ENCODE results near the gene RANBP3L. TPM values are rescaled to one million over a fixed set of nuclear protein-coding genes. Genes with fewer than 3 reads are reported as not detected.
"Not testable (repeated sequence)": the region's sequence is repeated elsewhere in the genome, so short reads cannot be mapped to it uniquely, and the experiment has no call there.

Gene RANBP3L
- total and polyA plus RNA-seq, 10 of the 15 experiments (the other 5 are each of a cell fraction or from before 2014, with no cell fraction given) = 0.02 to 0.29 (median 0.06) TPM; not detected in 4

DNA sequence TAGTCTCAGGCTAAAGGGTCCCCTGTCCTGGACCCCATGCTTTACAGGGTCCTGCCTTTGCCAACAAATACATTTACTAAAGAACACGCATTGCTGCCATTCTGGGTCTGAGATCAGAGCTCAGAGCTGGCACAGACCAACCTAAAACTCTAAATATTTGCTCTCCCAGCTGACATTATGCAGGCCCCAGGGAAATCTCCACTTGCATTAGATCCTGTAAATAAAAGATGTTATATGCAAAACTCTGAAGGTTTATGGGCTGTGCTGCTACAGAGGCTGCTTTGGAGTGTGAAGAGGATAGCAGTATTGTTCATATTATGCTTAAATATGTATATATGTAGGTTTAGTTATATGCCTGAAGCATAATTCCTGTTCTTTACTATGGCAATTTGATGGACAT lies 35.9 kb upstream of the RANBP3L start (continued):
- no peak for TF ChIP-seq E4F1 (IDR thresholded peaks at IDR 0.05; ENCODE audit: borderline replicate concordance, partially characterized antibody)
- no peak for TF ChIP-seq RCOR1 (conservative IDR thresholded peaks at IDR 0.05; ENCODE audit: low read depth, low read length)
- TF ChIP-seq HDAC6 (IDR thresholded peaks at IDR 0.05; ENCODE audit: unreplicated experiment) = no peak
- no peak for TF ChIP-seq SMAD5 (IDR thresholded peaks at IDR 0.05; ENCODE audit: low read depth)

GRCh38 chr5:36334315-36334714 lies 32.6 kb upstream of the RANBP3L start:
- Histone ChIP-seq H3K27me3 (replicated peaks in 1 of 2; ENCODE audit: control insufficient read depth in 2 of 2, insufficient read depth in 2 of 2, low read length in 1 of 2) (no peaks in the 10 kb centered on the region), H3K4me3 (no peak overlapping the region), H3K79me2 (ENCODE audit: control insufficient read depth, insufficient read depth, low read length) (no peaks in the 10 kb centered on the region), H3K27ac (ENCODE audit: control insufficient read depth, insufficient read depth) (no peak overlapping the region), H3K4me1 (ENCODE audit: control insufficient read depth, insufficient read depth, low read length) (no peaks in the 10 kb centered on the region), H2AFZ (ENCODE audit: control insufficient read depth, low read depth, low read length) (no peak overlapping the region), H3K36me3 (ENCODE audit: control insufficient read depth in 2 of 2, insufficient read depth in 2 of 2, low read length in 1 of 2) (no peaks in the 10 kb centered on the region), H4K20me1 (ENCODE audit: control insufficient read depth, insufficient read depth) (no peaks in the 10 kb centered on the region), H3K9me3 (replicated peaks; ENCODE audit: control insufficient read depth, insufficient read depth, low read length) (no peaks in the 10 kb centered on the region), H3K4me2 (ENCODE audit: control insufficient read depth, insufficient read depth) (no peak overlapping the region), H3K9ac (ENCODE audit: control insufficient read depth, insufficient read depth, low read length) (no peak overlapping the region)
- POLR2A ChIA-PET = interaction anchor here (0.6 kb wide), 1 partner anchor 1264 kb away, joined by 5 read pairs; no protein-coding TSS in a partner anchor
- FAIRE-seq (no peak), DNase-seq (ENCODE audit: low read depth, low spot score) (no peak), ATAC-seq (no peak)
- intact Hi-C loops (cut with micrococcal nuclease; ENCODE audit: unreplicated experiment) (no loop called here), in situ Hi-C loops (cut with MboI) (no loop called here)
- BruUV-seq (replicated peaks) = no TSS peak
- CTCF ChIA-PET = interaction anchor here (0.7 to 1.6 kb wide), 3 partner anchors 9 to 256 kb away, joined by 3 to 4 read pairs (median 3); no protein-coding TSS in a partner anchor
- TF ChIP-seq, protein P1, sequence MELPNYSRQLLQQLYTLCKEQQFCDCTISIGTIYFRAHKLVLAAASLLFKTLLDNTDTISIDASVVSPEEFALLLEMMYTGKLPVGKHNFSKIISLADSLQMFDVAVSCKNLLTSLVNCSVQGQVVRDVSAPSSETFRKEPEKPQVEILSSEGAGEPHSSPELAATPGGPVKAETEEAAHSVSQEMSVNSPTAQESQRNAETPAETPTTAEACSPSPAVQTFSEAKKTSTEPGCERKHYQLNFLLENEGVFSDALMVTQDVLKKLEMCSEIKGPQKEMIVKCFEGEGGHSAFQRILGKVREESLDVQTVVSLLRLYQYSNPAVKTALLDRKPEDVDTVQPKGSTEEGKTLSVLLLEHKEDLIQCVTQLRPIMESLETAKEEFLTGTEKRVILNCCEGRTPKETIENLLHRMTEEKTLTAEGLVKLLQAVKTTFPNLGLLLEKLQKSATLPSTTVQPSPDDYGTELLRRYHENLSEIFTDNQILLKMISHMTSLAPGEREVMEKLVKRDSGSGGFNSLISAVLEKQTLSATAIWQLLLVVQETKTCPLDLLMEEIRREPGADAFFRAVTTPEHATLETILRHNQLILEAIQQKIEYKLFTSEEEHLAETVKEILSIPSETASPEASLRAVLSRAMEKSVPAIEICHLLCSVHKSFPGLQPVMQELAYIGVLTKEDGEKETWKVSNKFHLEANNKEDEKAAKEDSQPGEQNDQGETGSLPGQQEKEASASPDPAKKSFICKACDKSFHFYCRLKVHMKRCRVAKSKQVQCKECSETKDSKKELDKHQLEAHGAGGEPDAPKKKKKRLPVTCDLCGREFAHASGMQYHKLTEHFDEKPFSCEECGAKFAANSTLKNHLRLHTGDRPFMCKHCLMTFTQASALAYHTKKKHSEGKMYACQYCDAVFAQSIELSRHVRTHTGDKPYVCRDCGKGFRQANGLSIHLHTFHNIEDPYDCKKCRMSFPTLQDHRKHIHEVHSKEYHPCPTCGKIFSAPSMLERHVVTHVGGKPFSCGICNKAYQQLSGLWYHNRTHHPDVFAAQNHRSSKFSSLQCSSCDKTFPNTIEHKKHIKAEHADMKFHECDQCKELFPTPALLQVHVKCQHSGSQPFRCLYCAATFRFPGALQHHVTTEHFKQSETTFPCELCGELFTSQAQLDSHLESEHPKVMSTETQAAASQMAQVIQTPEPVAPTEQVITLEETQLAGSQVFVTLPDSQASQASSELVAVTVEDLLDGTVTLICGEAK (IDR thresholded peaks at IDR 0.05; ENCODE audit: borderline replicate concordance) = no peak
- TF ChIP-seq YY1 (IDR thresholded peaks at IDR 0.05; ENCODE audit: low read depth, low read length) (no peak), TCF7 (IDR thresholded peaks at IDR 0.05; ENCODE audit: borderline replicate concordance) (no peak), SP1 (IDR thresholded peaks at IDR 0.05; ENCODE audit: low read depth, low read length) (no peak)
- RAD21 ChIA-PET (ENCODE audit: unreplicated experiment) = no interaction called here
- 67% methylated on average over 5 of the region's 5 CpGs for WGBS (ENCODE audit: insufficient coverage, insufficient replicate concordance, low lambda C conversion rate, missing lambda C conversion rate)
- SMC1A ChIA-PET (ENCODE audit: uncharacterized antibody, unreplicated experiment) = interaction anchor here (0.7 kb wide), 1 partner anchor 126 kb away, joined by 4 read pairs; no protein-coding TSS in a partner anchor

DNA sequence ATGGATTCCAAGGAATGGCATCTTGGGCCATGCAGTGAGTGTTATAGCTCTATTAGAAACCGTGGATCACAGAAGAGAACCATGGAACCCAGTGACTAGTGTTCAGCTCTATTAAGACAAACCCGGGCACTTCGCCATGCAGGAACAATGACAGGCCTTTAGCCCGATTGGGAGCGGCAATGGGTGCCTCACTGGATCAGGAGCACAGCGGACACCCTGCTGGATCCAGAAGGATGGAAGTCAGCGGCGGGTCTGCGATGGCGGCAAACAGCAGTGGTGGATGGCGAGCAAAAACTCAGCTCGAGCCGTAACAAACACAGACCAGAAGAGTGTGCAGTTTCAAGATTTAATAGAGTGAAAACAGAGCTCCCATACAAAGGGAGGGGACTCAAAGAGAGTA lies 31.0 kb upstream of the RANBP3L start:
- 60% methylated on average over 13 of the region's 13 CpGs for WGBS (ENCODE audit: insufficient coverage, insufficient replicate concordance, low lambda C conversion rate, missing lambda C conversion rate)

More for the DNA sequence above, 31.0 kb upstream of the RANBP3L start:
- intact Hi-C loops (cut with micrococcal nuclease; ENCODE audit: unreplicated experiment); H3K9ac ChIP-seq (ENCODE audit: control insufficient read depth, insufficient read depth, low read length); H3K36me3 ChIP-seq (ENCODE audit: control insufficient read depth in 2 of 2, insufficient read depth in 2 of 2, low read length in 1 of 2); ATAC-seq; RAD21 ChIA-PET (ENCODE audit: unreplicated experiment); H3K79me2 ChIP-seq (ENCODE audit: control insufficient read depth, insufficient read depth, low read length); H3K9me3 ChIP-seq (replicated peaks; ENCODE audit: control insufficient read depth, insufficient read depth, low read length); H3K27me3 ChIP-seq (replicated peaks in 1 of 2; ENCODE audit: control insufficient read depth in 2 of 2, insufficient read depth in 2 of 2, low read length in 1 of 2); H4K20me1 ChIP-seq (ENCODE audit: control insufficient read depth, insufficient read depth); H2AFZ ChIP-seq (ENCODE audit: control insufficient read depth, low read depth, low read length); POLR2A ChIA-PET; FAIRE-seq; H3K4me1 ChIP-seq (ENCODE audit: control insufficient read depth, insufficient read depth, low read length); DNase-seq (ENCODE audit: low read depth, low spot score); CTCF ChIA-PET; BruUV-seq (replicated peaks); H3K4me3 ChIP-seq; H3K27ac ChIP-seq (ENCODE audit: control insufficient read depth, insufficient read depth); H3K4me2 ChIP-seq (ENCODE audit: control insufficient read depth, insufficient read depth); in situ Hi-C loops (cut with MboI): not testable (repeated sequence)
- SMC1A ChIA-PET (ENCODE audit: uncharacterized antibody, unreplicated experiment) = interaction anchor here (0.7 to 0.9 kb wide), 3 partner anchors 22 to 243 kb away, joined by 3 to 6 read pairs (median 3); no protein-coding TSS in a partner anchor
